PFSK-1 (cell line): ENCODE measurements around the gene FYB1.

Experiments used
- POLR2AphosphoS5 ChIP-seq: IDR thresholded peaks from 2 replicates; pipeline ENCODE4 v1.6.1; 2012; ENCODE audit warnings: low read depth, mild to moderate bottlenecking, control low read depth, low read length, moderate library complexity
- REST ChIP-seq, 2 experiments: IDR thresholded peaks; 2 replicates each; pipeline versions ENCODE4 v1.6.1 to v1.8.0; 2011 to 2012; ENCODE audit warnings: low read depth in 2 of 2, low read length in 2 of 2, control low read depth in 1 of 2, inconsistent platforms in 1 of 2, mild to moderate bottlenecking in 1 of 2, moderate library complexity in 1 of 2; ENCODE audit not compliant: insufficient read depth in 1 of 2

GRCh38 chr5:39260095-39260494 is 40.7 kb upstream of the FYB1 start:
- TF ChIP-seq POLR2AphosphoS5, result no peak
- no peak for TF ChIP-seq REST (IDR thresholded peaks at IDR 0.05; ENCODE audit: insufficient read depth in 1 of 2, low read depth in 2 of 2, low read length in 2 of 2)
